Esophagus muscularis mucosa (tissue), 3 donors: ENCODE results near the gene CMPK2.

Source experiments
- POLR2A ChIP-seq: fragments of 450-650 bp; IDR thresholded peaks from one replicate; pipeline ENCODE4 v1.6.1; 2017; ENCODE audit warnings: antibody characterized with exemption, moderate library complexity, mild to moderate bottlenecking, low read depth
- TF ChIP-seq, protein P1 (sequence below), 3 experiments: fragments of 200-600 bp in 2 of 3; fragments of 450-650 bp in 1 of 3; sonication (generic) in 2 of 3; IDR thresholded peaks; one replicate each; pipeline ENCODE4 v1.5.1; 2017 to 2019; ENCODE audit warnings: antibody characterized with exemption in 3 of 3, mild to moderate bottlenecking in 2 of 3, moderate library complexity in 1 of 3

DNA sequence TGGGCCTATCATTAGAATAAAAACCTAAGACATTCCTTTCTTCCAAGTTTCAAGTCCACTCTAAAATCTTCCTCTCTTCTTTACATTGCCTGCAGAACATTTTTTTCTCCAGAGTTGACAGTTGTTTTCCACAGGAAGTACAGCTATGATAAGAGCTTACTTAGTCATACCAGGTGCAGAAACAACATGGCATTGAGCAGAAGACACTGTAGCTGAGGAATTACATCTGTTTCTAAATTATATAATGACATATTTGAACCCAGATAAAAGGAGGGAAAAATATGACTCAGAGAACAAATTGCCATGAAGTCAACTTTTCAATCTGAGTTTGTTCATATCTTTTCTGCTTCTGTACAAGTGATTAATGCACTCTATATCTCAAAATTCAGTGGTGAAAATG lies 30.2 kb downstream of the CMPK2 start:
- TF ChIP-seq, protein P1, sequence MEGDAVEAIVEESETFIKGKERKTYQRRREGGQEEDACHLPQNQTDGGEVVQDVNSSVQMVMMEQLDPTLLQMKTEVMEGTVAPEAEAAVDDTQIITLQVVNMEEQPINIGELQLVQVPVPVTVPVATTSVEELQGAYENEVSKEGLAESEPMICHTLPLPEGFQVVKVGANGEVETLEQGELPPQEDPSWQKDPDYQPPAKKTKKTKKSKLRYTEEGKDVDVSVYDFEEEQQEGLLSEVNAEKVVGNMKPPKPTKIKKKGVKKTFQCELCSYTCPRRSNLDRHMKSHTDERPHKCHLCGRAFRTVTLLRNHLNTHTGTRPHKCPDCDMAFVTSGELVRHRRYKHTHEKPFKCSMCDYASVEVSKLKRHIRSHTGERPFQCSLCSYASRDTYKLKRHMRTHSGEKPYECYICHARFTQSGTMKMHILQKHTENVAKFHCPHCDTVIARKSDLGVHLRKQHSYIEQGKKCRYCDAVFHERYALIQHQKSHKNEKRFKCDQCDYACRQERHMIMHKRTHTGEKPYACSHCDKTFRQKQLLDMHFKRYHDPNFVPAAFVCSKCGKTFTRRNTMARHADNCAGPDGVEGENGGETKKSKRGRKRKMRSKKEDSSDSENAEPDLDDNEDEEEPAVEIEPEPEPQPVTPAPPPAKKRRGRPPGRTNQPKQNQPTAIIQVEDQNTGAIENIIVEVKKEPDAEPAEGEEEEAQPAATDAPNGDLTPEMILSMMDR (IDR thresholded peaks at IDR 0.05) = no peak
- no peak for TF ChIP-seq POLR2A
